Central memory CD8-positive, alpha-beta T cell (primary cell): ENCODE results near the gene RIN3.
"Not testable (repeated sequence)": the region's sequence is repeated elsewhere in the genome, so short reads cannot be mapped to it uniquely, and the experiment has no call there.

ENCODE experiments used
- ATAC-seq: fragments of 150-1000 bp; cut with Tn5 transposase; replicated peaks from 2 replicates; pipeline ENCODE4 v1.10.0; 2022; ENCODE audit warnings: mild to moderate bottlenecking, moderate FRiP score, moderate number of reproducible peaks; ENCODE audit not compliant: poor library complexity, severe bottlenecking; ENCODE audit errors: extremely low read depth
- DNase-seq, 2 donors: peaks; one replicate each; pipeline ENCODE4 v3.0.0; 2021; ENCODE audit warnings: low spot score in 2 of 2
- H3K27ac Mint-ChIP-seq: one replicate; pipeline ENCODE4 v1.8.0; 2022; ENCODE audit warnings: low read depth, mild to moderate bottlenecking, moderate library complexity, mixed read lengths
- H3K27me3 Mint-ChIP-seq: one replicate; pipeline ENCODE4 v1.8.0; 2022; ENCODE audit warnings: mixed read lengths
- H3K36me3 Mint-ChIP-seq: one replicate; pipeline ENCODE4 v1.8.0; 2022; ENCODE audit warnings: mild to moderate bottlenecking, moderate library complexity, mixed read lengths; ENCODE audit not compliant: insufficient read depth
- H3K4me1 Mint-ChIP-seq: one replicate; pipeline ENCODE4 v1.8.0; 2022; ENCODE audit warnings: mixed read lengths
- H3K4me3 Mint-ChIP-seq: one replicate; pipeline ENCODE4 v1.8.0; 2022; ENCODE audit warnings: mild to moderate bottlenecking, moderate library complexity, mixed read lengths
- H3K9me3 Mint-ChIP-seq: one replicate; pipeline ENCODE4 v1.8.0; 2022; ENCODE audit warnings: mixed read lengths

RIN3 gene

DNA sequence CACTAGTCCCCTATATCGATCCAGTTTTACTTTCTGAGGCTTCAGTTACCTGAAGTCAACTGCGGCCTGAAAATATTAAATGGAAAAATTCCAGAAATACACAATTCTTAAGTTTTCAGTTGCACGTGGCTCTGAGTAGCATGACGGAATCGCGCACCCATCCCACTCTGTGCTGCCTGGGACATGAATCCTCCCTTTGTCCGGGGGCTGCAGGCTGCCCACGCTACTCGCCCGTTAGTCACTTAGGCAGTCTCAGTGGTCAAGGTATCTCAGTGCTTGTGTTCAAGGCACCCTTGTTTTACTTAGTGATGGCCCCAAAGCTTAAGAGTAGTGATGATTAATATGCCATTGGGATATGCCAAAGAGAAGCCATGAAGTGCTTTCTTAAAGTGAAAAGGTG, 188.2 kb downstream of the RIN3 start:
- Mint-ChIP-seq H3K27me3 (peaks cover 59% of the 10 kb centered on the region), H3K36me3 (peaks cover 12% of the 10 kb centered on the region), H3K4me3 (no peak overlapping the region), H3K27ac (no peak overlapping the region), H3K4me1 (peaks cover 4% of the 10 kb centered on the region), H3K9me3 (no peaks in the 10 kb centered on the region)
- no peak for DNase-seq
- ATAC-seq: no peak

DNA sequence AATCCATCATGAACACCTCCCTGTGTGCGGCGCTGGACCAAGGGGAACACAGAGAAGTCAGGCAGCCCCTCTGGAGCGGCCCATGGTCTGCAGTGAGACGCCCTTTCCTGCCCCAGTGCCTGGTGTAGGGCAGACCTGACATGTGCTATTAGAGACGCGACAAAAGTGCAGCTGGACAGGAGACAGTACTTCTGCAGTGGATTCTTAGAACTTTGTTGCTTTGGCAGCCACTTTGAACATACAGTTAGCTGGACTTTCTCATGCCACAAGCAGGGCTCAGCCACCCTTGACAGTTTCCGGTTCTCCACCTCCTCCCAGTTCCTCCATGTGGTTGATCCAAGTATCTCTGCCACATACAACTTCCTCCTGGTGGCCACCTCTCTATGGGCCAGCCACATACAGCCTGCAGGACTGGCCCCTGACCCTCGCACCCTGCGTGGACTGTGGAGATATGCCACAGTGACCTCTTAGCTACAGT, 188.9 kb downstream of the RIN3 start:
- Mint-ChIP-seq H3K4me1 (no peaks in the 10 kb centered on the region), H3K27ac (no peak overlapping the region), H3K9me3 (no peaks in the 10 kb centered on the region)

DNA sequence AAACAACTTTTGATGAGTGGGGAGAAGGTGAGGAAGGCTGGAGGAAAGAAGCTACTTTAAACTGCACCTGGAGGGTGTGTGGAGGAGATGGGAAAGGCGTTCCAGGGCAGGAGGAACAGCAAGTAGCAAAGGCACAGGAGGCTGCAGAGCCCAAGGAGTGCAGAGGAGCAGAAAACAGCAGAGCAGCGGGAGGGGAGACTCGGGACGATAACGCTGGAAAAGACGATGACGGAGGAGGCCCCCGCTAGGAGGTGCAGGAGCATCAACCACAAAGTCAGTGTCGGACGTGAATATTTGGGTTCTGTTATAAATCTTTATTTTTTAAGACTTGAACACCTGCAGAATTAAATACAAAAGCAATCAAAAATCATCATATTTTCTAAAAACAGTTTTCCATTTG, 189.9 kb downstream of the RIN3 start:
- H3K36me3 Mint-ChIP-seq: peaks cover 12% of the 10 kb centered on the region
- no peak overlapping the region for H3K27ac Mint-ChIP-seq
- H3K27me3 Mint-ChIP-seq: peaks cover 67% of the 10 kb centered on the region
- H3K4me3 Mint-ChIP-seq: no peak overlapping the region
- DNase-seq: no peak
- H3K9me3 Mint-ChIP-seq: no peaks in the 10 kb centered on the region
- H3K4me1 Mint-ChIP-seq: no peaks in the 10 kb centered on the region
- ATAC-seq: no peak

More for the DNA sequence above, 188.9 kb downstream of the RIN3 start:
- no peak for DNase-seq
- peaks cover 12% of the 10 kb centered on the region for H3K36me3 Mint-ChIP-seq
- peaks cover 66% of the 10 kb centered on the region for H3K27me3 Mint-ChIP-seq
- no peak for ATAC-seq
- H3K4me3 Mint-ChIP-seq: no peak overlapping the region

DNA sequence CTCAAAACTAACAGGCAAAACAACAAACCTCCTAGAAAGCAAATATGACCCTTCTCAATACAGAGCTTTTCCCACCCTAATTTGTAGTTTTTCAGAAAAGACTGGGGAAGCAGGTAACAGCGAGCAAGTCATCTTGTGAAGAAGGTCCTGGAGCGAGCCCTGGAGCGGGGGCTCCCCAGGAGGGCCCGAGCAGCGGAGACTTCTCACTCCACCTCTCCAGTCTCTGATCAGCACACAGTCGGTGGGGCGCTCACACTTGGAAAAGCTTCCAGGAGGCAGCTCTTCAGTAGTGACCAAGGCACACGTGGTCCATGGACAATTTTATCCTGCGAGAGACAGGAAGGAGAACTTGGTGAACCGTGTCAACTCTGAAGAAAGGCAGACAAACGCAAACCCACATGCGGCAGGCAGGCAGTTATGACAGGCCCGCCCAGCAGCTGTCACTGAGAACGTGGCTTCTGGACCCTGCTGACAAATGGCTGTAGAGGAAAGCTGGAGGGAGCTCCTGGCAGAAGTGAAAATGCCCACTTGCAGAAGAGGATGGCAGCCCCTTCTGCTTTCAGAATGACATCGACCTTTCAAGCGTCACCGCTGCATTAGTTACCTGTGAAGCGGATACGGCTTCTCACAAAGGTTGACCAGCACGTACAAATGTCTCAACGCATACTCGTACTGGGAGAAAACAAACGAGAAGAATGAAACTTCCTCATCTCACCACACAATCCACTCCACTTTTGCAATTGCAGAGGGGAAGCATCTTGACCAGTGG, 190.6 kb downstream of the RIN3 start:
- H3K9me3 Mint-ChIP-seq: no peaks in the 10 kb centered on the region
- ATAC-seq (peak; percentile 36), DNase-seq (no peak)
- H3K36me3 Mint-ChIP-seq: peaks cover 10% of the 10 kb centered on the region
- H3K4me3 Mint-ChIP-seq: no peak overlapping the region
- H3K27ac Mint-ChIP-seq: no peak overlapping the region
- H3K4me1 Mint-ChIP-seq: no peaks in the 10 kb centered on the region
- H3K27me3 Mint-ChIP-seq: peaks cover 67% of the 10 kb centered on the region

- H3K27me3 Mint-ChIP-seq: peaks cover 67% of the 10 kb centered on the region
- no peak overlapping the region for H3K27ac Mint-ChIP-seq
- ATAC-seq (no peak), DNase-seq (no peak)
- no peak overlapping the region for H3K4me3 Mint-ChIP-seq
- peaks cover 14% of the 10 kb centered on the region for H3K36me3 Mint-ChIP-seq
- H3K9me3 Mint-ChIP-seq: no peaks in the 10 kb centered on the region
- H3K4me1 Mint-ChIP-seq: no peaks in the 10 kb centered on the region
Observed at GRCh38 chr14:92704821-92705220, 191.2 kb downstream of the RIN3 start.

GRCh38 chr14:92706386-92706785, 192.8 kb downstream of the RIN3 start:
- no peaks in the 10 kb centered on the region for H3K4me1 Mint-ChIP-seq

DNA sequence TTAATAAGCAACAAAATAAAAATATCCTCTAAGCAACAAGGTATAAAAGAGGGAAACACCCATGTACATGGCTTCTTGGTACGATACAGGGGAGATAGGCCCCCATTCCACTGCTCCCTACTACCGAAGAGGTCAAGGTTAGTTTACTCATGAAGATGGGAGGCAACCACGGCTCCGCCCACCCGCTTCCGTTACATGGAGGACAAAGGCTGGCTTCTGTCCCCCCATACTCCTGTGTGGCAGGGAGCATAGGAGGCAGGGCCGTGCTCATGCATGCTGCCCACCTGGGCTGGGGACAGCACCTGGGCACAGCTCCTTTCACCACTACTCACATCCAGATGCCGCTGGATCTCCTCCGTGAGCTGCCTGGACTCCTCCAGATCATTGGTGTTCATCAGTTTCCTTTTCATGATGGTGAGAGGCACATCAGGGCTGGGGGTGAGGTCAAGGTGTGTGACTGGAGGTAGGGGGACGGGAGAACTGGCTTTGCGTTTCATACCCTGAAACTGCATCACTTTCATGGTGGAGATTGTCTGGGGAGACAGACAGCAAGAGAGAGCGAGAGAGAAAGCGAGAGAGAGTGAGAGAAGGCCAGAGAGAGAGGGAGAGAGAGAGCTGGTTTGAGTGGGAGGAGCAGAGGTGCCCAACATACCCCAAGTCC, 195.9 kb downstream of the RIN3 start:
- Mint-ChIP-seq H3K4me1 (no peaks in the 10 kb centered on the region), H3K27ac (no peak overlapping the region), H3K4me3 (no peak overlapping the region), H3K9me3 (no peaks in the 10 kb centered on the region), H3K36me3 (peaks cover 8% of the 10 kb centered on the region), H3K27me3 (peaks cover 31% of the 10 kb centered on the region)
- ATAC-seq (no peak), DNase-seq (no peak)

More at GRCh38 chr14:92706386-92706785, 192.8 kb downstream of the RIN3 start:
- ATAC-seq (no peak), DNase-seq (no peak)
- Mint-ChIP-seq H3K9me3 (no peaks in the 10 kb centered on the region), H3K4me3 (no peak overlapping the region), H3K36me3 (peaks cover 14% of the 10 kb centered on the region), H3K27me3 (peaks cover 62% of the 10 kb centered on the region), H3K27ac (no peak overlapping the region)

DNA sequence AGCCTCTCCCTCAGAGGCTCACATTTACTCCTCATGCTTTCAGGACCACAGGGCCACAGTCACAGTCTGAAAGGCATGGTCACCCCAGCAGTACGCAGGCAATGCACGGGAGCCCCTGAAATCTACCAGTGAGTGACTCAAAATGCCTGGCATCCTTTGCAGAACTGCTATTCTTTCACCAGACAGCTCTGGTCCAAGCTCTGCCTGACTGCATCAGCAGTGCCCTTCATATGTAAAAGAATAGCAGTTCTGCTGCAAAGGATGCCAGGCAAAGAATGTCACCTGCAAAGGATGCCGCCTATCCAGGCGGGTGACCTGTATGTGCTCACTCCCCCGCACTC, 196.4 kb downstream of the RIN3 start:
- no peak for ATAC-seq
- Mint-ChIP-seq H3K27ac (no peak overlapping the region), H3K9me3 (no peaks in the 10 kb centered on the region)

GRCh38 chr14:92711976-92712653, 198.5 kb downstream of the RIN3 start:
- Mint-ChIP-seq H3K4me3 (no peak overlapping the region), H3K27ac (no peak overlapping the region), H3K27me3 (peaks cover 5% of the 10 kb centered on the region), H3K9me3 (no peaks in the 10 kb centered on the region), H3K4me1 (no peaks in the 10 kb centered on the region), H3K36me3 (peaks cover 8% of the 10 kb centered on the region)
- ATAC-seq: no peak
- DNase-seq: no peak

More for the DNA sequence above, 196.4 kb downstream of the RIN3 start:
- peaks cover 26% of the 10 kb centered on the region for H3K27me3 Mint-ChIP-seq
- H3K4me3 Mint-ChIP-seq: no peak overlapping the region
- DNase-seq: no peak
- no peaks in the 10 kb centered on the region for H3K4me1 Mint-ChIP-seq
- peaks cover 8% of the 10 kb centered on the region for H3K36me3 Mint-ChIP-seq

GRCh38 chr14:92712654-92713051, 199.1 kb downstream of the RIN3 start:
- Mint-ChIP-seq H3K27me3 (no peaks in the 10 kb centered on the region), H3K27ac (no peak overlapping the region), H3K4me1 (peaks cover 4% of the 10 kb centered on the region), H3K4me3 (no peak overlapping the region), H3K36me3 (peaks cover 8% of the 10 kb centered on the region), H3K9me3 (no peaks in the 10 kb centered on the region)
- DNase-seq (no peak), ATAC-seq (no peak)

DNA sequence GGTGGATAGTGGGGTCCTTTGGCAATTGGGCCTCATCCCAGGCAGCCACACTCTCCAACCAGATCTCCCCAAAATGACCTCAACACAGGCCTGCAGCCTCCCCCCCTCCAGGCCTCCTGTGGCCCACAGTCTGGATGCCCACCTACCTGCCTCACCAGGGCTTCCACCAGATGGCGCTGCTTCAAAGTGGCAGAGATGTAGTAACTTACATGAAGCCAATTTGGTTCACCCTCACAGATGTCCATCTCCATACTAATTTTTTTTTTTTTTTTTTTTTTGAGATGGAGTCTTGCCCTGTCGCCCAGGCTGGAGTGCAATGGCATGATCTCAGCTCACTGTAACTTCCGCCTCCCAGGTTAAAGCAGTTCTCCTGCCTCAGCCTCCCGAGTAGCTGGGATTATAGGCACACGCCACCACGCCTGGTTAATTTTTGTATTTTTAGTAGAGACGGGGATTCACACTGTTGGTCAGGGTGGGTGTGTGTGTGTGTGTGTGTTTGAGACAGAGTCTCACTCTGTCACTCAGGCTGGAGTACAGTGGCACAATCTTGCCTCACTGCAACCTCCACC, 201.2 kb downstream of the RIN3 start:
- H3K27me3 Mint-ChIP-seq, H3K9me3 Mint-ChIP-seq, H3K4me3 Mint-ChIP-seq, H3K4me1 Mint-ChIP-seq, H3K36me3 Mint-ChIP-seq, H3K27ac Mint-ChIP-seq: not testable (repeated sequence)
- ATAC-seq (peak; percentile 51), DNase-seq (peak; percentile 62 to 68)

- peaks cover 4% of the 10 kb centered on the region for H3K4me1 Mint-ChIP-seq
- H3K36me3 Mint-ChIP-seq: peaks cover 4% of the 10 kb centered on the region
- H3K4me3 Mint-ChIP-seq: no peak overlapping the region
- H3K9me3 Mint-ChIP-seq: no peaks in the 10 kb centered on the region
- DNase-seq (no peak), ATAC-seq (no peak)
- H3K27ac Mint-ChIP-seq: no peak overlapping the region
- H3K27me3 Mint-ChIP-seq: no peaks in the 10 kb centered on the region
Observed at GRCh38 chr14:92716131-92716530, 202.6 kb downstream of the RIN3 start.
